HEK293 (cell line): Measurements from ENCODE around the gene SMYD2.

ENCODE experiments used
- BCL11A ChIP-seq: fragments of 450-650 bp; formaldehyde crosslinking; IDR thresholded peaks from 2 replicates; pipeline ENCODE4 v1.5.1; 2016; ENCODE audit warnings: low read depth, missing biosample characterization, missing genetic modification characterization
- GLI2 ChIP-seq: fragments of 450-650 bp; formaldehyde crosslinking; IDR thresholded peaks from 2 replicates; pipeline ENCODE4; 2017; ENCODE audit warnings: missing biosample characterization, missing genetic modification characterization, low read depth, borderline replicate concordance
- GLIS2 ChIP-seq: fragments of 450-650 bp; formaldehyde crosslinking; IDR thresholded peaks from 2 replicates; pipeline ENCODE4 v1.5.1; 2016; ENCODE audit warnings: missing biosample characterization, missing genetic modification characterization
- IKZF3 ChIP-seq: fragments of 450-650 bp; IDR thresholded peaks from 2 replicates; pipeline ENCODE4 v1.5.0; 2018; ENCODE audit warnings: missing biosample characterization, mild to moderate bottlenecking, missing genetic modification characterization, moderate library complexity
- KLF1 ChIP-seq: fragments of 450-650 bp; formaldehyde crosslinking; IDR thresholded peaks from 2 replicates; pipeline ENCODE4 v1.5.1; 2016; ENCODE audit warnings: missing biosample characterization, missing genetic modification characterization
- MZF1 ChIP-seq: fragments of 450-650 bp; formaldehyde crosslinking; IDR thresholded peaks from 2 replicates; pipeline ENCODE4 v1.5.1; 2017; ENCODE audit warnings: missing biosample characterization, missing genetic modification characterization, borderline replicate concordance
- OVOL3 ChIP-seq: fragments of 450-650 bp; formaldehyde crosslinking; IDR thresholded peaks from 2 replicates; pipeline ENCODE4 v1.5.1; 2016; ENCODE audit warnings: missing biosample characterization, missing genetic modification characterization
- PRDM4 ChIP-seq: fragments of 450-650 bp; formaldehyde crosslinking; IDR thresholded peaks from 2 replicates; pipeline ENCODE4 v1.5.1; 2017; ENCODE audit warnings: missing biosample characterization, missing genetic modification characterization
- PRDM6 ChIP-seq: fragments of 450-650 bp; formaldehyde crosslinking; IDR thresholded peaks from 2 replicates; pipeline ENCODE4 v1.5.1; 2017; ENCODE audit warnings: missing biosample characterization, missing genetic modification characterization
- WT1 ChIP-seq: fragments of 450-650 bp; formaldehyde crosslinking; IDR thresholded peaks from 2 replicates; pipeline ENCODE4 v1.5.1; 2016; ENCODE audit warnings: missing biosample characterization, missing genetic modification characterization
- ZBTB20 ChIP-seq: fragments of 450-650 bp; formaldehyde crosslinking; IDR thresholded peaks from 2 replicates; pipeline ENCODE4 v1.5.1; 2016; ENCODE audit warnings: missing biosample characterization, missing genetic modification characterization
- ZBTB21 ChIP-seq: fragments of 450-650 bp; formaldehyde crosslinking; IDR thresholded peaks from 2 replicates; pipeline ENCODE4 v1.5.1; 2017; ENCODE audit warnings: missing biosample characterization, missing genetic modification characterization
- ZBTB48 ChIP-seq: fragments of 450-650 bp; formaldehyde crosslinking; IDR thresholded peaks from 2 replicates; pipeline ENCODE4 v1.5.1; 2016; ENCODE audit warnings: missing biosample characterization, missing genetic modification characterization
- ZNF138 ChIP-seq: fragments of 450-650 bp; formaldehyde crosslinking; IDR thresholded peaks from 2 replicates; pipeline ENCODE4 v1.5.1; 2016; ENCODE audit warnings: missing biosample characterization, missing genetic modification characterization, borderline replicate concordance
- ZNF266 ChIP-seq: fragments of 450-650 bp; formaldehyde crosslinking; IDR thresholded peaks from 2 replicates; pipeline ENCODE4 v1.5.1; 2016; ENCODE audit warnings: missing biosample characterization, missing genetic modification characterization, low read depth
- ZNF311 ChIP-seq: fragments of 450-650 bp; formaldehyde crosslinking; IDR thresholded peaks from 2 replicates; pipeline ENCODE4 v1.5.1; 2017; ENCODE audit warnings: missing biosample characterization, missing genetic modification characterization, borderline replicate concordance
- ZNF324 ChIP-seq: fragments of 450-650 bp; formaldehyde crosslinking; IDR thresholded peaks from 2 replicates; pipeline ENCODE4 v1.5.1; 2016; ENCODE audit warnings: missing biosample characterization, missing genetic modification characterization
- ZNF366 ChIP-seq: fragments of 450-650 bp; formaldehyde crosslinking; conservative IDR thresholded peaks from 2 replicates; pipeline ENCODE4 v1.5.1; 2016; ENCODE audit warnings: missing biosample characterization, missing genetic modification characterization
- ZNF394 ChIP-seq: fragments of 450-650 bp; formaldehyde crosslinking; IDR thresholded peaks from 2 replicates; pipeline ENCODE4 v1.5.1; 2016; ENCODE audit warnings: missing biosample characterization, missing genetic modification characterization, mild to moderate bottlenecking, moderate library complexity, borderline replicate concordance
- ZNF423 ChIP-seq: fragments of 450-650 bp; formaldehyde crosslinking; IDR thresholded peaks from 2 replicates; pipeline ENCODE4 v1.5.1; 2016; ENCODE audit warnings: missing biosample characterization, missing genetic modification characterization
- ZNF518A ChIP-seq: fragments of 450-650 bp; formaldehyde crosslinking; conservative IDR thresholded peaks from 2 replicates; pipeline ENCODE4 v1.5.1; 2016; ENCODE audit warnings: low read depth, missing biosample characterization, missing genetic modification characterization
- ZNF558 ChIP-seq: fragments of 450-650 bp; formaldehyde crosslinking; IDR thresholded peaks from 2 replicates; pipeline ENCODE4 v1.5.1; 2016; ENCODE audit warnings: missing biosample characterization, missing genetic modification characterization
- ZNF561 ChIP-seq: fragments of 450-650 bp; IDR thresholded peaks from 2 replicates; pipeline ENCODE4 v1.5.1; 2018; ENCODE audit warnings: missing biosample characterization, missing genetic modification characterization, borderline replicate concordance
- ZNF580 ChIP-seq: fragments of 450-650 bp; formaldehyde crosslinking; IDR thresholded peaks from 2 replicates; pipeline ENCODE4 v1.5.1; 2016; ENCODE audit warnings: missing biosample characterization, missing genetic modification characterization
- ZNF600 ChIP-seq: fragments of 450-650 bp; formaldehyde crosslinking; IDR thresholded peaks from 2 replicates; pipeline ENCODE4 v1.5.1; 2016; ENCODE audit warnings: missing biosample characterization, missing genetic modification characterization
- ZNF701 ChIP-seq: fragments of 450-650 bp; formaldehyde crosslinking; IDR thresholded peaks from 2 replicates; pipeline ENCODE4 v1.5.1; 2016; ENCODE audit warnings: missing biosample characterization, missing genetic modification characterization
- ZNF830 ChIP-seq: fragments of 450-650 bp; IDR thresholded peaks from 2 replicates; pipeline ENCODE4 v1.5.0; 2018; ENCODE audit warnings: missing biosample characterization, missing genetic modification characterization, low read depth, mild to moderate bottlenecking, moderate library complexity
- ZNF837 ChIP-seq: fragments of 450-650 bp; formaldehyde crosslinking; IDR thresholded peaks from 2 replicates; pipeline ENCODE4 v1.5.1; 2016; ENCODE audit warnings: missing biosample characterization, missing genetic modification characterization
- ZSCAN16 ChIP-seq: fragments of 450-650 bp; formaldehyde crosslinking; IDR thresholded peaks from 2 replicates; pipeline ENCODE4 v1.5.1; 2016; ENCODE audit warnings: missing biosample characterization, missing genetic modification characterization
- ZSCAN18 ChIP-seq: fragments of 450-650 bp; formaldehyde crosslinking; IDR thresholded peaks from 2 replicates; pipeline ENCODE4 v1.5.1; 2016; ENCODE audit warnings: missing biosample characterization, missing genetic modification characterization
- ZSCAN23 ChIP-seq: fragments of 450-650 bp; formaldehyde crosslinking; IDR thresholded peaks from 2 replicates; pipeline ENCODE4 v1.5.1; 2016; ENCODE audit warnings: missing biosample characterization, missing genetic modification characterization

The SMYD2 gene

GRCh38 chr1:214290424-214291037 is 9.6 kb downstream of the SMYD2 start (continued):
- TF ChIP-seq PRDM4 (tag by site-specific recombination) (no peak), WT1 (tag by site-specific recombination) (no peak), ZNF837 (tag by site-specific recombination) (no peak), ZNF580 (tag by site-specific recombination) (no peak), ZNF600 (tag by site-specific recombination) (no peak), ZSCAN18 (tag by site-specific recombination) (no peak), ZBTB21 (tag by site-specific recombination) (no peak), ZSCAN16 (no peak), GLIS2 (tag by site-specific recombination) (no peak), ZNF366 (tag by site-specific recombination) (no peak), ZNF311 (tag by site-specific recombination) (no peak), BCL11A (tag by site-specific recombination) (no peak), ZNF266 (tag by site-specific recombination) (no peak), MZF1 (tag by site-specific recombination) (peak; percentile 19; the same call in 1 of the 2 replicates), ZNF558 (tag by site-specific recombination) (no peak), ZNF701 (tag by site-specific recombination) (no peak), ZNF561 (tag by site-specific recombination) (peak; percentile 23; the same call in 1 of the 2 replicates), ZNF138 (tag by site-specific recombination) (no peak), PRDM6 (tag by site-specific recombination) (peak; percentile 86), ZBTB20 (tag by site-specific recombination) (no peak), ZNF394 (tag by site-specific recombination) (no peak), ZBTB48 (tag by site-specific recombination) (0 out of 2 replicates have a peak, but pooled peaks have one; percentile 17), KLF1 (tag by site-specific recombination) (no peak), OVOL3 (no peak), ZNF830 (no peak), GLI2 (no peak), ZSCAN23 (tag by site-specific recombination) (no peak), IKZF3 (tag by site-specific recombination) (0 out of 2 replicates have a peak, but pooled peaks have one; percentile 39), ZNF423 (tag by site-specific recombination) (no peak), ZNF324 (no peak), ZNF518A (no peak)
